ENCODE data around the gene SYDE2. TPM values are rescaled to one million over a fixed set of nuclear protein-coding genes. Genes with fewer than 3 reads are reported as not detected.

SYDE2 gene
- total RNA-seq, 6 experiments from 2014 or later, result 9.1 to 12.3 (median 10.3) TPM

DNA sequence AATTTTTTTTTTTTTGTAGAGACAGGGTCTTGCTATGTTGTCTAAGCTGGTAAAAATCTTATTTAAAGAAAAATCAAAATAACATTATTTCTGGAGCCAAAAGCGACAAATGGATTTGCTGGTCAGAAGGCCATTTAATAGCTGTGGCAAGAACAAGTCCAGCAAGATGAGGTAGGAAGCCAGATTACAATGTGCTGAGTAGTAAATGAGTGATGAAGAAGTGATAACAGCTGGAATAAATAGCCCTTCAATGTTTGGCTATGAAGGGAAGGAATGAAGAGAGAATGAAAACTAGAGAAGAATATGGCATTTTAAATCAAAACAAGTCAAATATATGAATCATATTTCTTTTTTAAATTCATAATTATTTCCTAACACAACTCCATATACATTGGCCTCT is 34.5 kb downstream of the SYDE2 start:
- Mint-ChIP-seq H3K27me3 (ENCODE audit: insufficient read depth) (no peaks in the 10 kb centered on the region), H3K27ac (no peak overlapping the region), H3K36me3 (ENCODE audit: low read depth) (peaks cover 5% of the 10 kb centered on the region), H3K9me3 (no peaks in the 10 kb centered on the region), H3K4me1 (ENCODE audit: low read depth) (peaks cover 8% of the 10 kb centered on the region; the same call in 1 of the 2 replicates), H3K4me3 (no peak overlapping the region)
- DNase-seq, result no peak
- TF ChIP-seq, protein P1, sequence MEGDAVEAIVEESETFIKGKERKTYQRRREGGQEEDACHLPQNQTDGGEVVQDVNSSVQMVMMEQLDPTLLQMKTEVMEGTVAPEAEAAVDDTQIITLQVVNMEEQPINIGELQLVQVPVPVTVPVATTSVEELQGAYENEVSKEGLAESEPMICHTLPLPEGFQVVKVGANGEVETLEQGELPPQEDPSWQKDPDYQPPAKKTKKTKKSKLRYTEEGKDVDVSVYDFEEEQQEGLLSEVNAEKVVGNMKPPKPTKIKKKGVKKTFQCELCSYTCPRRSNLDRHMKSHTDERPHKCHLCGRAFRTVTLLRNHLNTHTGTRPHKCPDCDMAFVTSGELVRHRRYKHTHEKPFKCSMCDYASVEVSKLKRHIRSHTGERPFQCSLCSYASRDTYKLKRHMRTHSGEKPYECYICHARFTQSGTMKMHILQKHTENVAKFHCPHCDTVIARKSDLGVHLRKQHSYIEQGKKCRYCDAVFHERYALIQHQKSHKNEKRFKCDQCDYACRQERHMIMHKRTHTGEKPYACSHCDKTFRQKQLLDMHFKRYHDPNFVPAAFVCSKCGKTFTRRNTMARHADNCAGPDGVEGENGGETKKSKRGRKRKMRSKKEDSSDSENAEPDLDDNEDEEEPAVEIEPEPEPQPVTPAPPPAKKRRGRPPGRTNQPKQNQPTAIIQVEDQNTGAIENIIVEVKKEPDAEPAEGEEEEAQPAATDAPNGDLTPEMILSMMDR (IDR thresholded peaks at IDR 0.05), result no peak

DNA sequence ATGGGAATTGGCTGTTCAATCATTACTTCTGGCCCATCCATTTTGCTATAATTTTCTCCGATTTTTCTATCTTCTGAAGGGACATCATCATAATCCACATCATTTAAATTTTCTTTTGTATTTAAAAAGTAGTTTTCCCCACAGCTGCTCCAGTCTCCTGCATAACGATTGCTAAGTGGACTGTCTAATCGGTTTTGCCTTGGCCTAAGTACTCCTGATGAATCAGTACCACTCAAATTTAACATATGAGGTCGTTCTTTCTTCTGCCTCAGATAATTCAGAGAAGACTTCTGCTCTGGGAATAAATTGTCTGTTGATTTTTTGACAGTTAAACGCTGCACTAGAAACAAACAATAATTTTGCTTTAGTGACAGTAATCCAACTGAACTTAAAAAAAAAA is 41.9 kb downstream of the SYDE2 start:
- no peak for DNase-seq
- Mint-ChIP-seq H3K4me1 (ENCODE audit: low read depth) (no peaks in the 10 kb centered on the region), H3K36me3 (ENCODE audit: low read depth) (peaks cover 9% of the 10 kb centered on the region; the same call in 1 of the 2 replicates), H3K9me3 (no peaks in the 10 kb centered on the region), H3K4me3 (no peak overlapping the region), H3K27ac (no peak overlapping the region), H3K27me3 (ENCODE audit: insufficient read depth) (no peaks in the 10 kb centered on the region)
- TF ChIP-seq, protein P1 (IDR thresholded peaks at IDR 0.05), result no peak

DNA sequence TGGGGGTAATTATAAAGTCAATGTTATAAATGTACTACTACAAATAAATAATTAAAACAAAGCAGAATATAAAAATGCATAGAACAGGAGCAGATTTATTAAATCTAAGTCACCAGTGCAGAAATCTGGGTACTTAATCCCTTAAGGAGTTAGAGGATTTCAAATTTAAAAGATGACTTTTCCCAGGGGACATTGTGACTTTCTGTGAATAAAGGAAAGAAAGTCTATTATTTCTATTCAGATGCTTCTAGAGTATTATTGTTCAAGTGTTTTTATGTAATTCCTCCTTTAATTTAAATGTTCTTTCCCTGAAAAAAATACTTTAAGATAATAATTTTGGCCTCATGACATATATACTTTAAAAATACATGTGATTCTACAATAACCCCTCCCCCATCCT is 43.4 kb downstream of the SYDE2 start:
- no peaks in the 10 kb centered on the region for H3K27me3 Mint-ChIP-seq (ENCODE audit: insufficient read depth)
- H3K4me3 Mint-ChIP-seq, result no peak overlapping the region
- H3K27ac Mint-ChIP-seq, result no peak overlapping the region
- DNase-seq, result no peak
- H3K4me1 Mint-ChIP-seq (ENCODE audit: low read depth), result peaks cover 12% of the 10 kb centered on the region; the same call in 1 of the 2 replicates
- 0 out of 2 replicates have a peak, but pooled peaks cover 9% of the 10 kb centered on the region for H3K36me3 Mint-ChIP-seq (ENCODE audit: low read depth)
- H3K9me3 Mint-ChIP-seq, result no peaks in the 10 kb centered on the region
- TF ChIP-seq, protein P1 (IDR thresholded peaks at IDR 0.05), result no peak

DNA sequence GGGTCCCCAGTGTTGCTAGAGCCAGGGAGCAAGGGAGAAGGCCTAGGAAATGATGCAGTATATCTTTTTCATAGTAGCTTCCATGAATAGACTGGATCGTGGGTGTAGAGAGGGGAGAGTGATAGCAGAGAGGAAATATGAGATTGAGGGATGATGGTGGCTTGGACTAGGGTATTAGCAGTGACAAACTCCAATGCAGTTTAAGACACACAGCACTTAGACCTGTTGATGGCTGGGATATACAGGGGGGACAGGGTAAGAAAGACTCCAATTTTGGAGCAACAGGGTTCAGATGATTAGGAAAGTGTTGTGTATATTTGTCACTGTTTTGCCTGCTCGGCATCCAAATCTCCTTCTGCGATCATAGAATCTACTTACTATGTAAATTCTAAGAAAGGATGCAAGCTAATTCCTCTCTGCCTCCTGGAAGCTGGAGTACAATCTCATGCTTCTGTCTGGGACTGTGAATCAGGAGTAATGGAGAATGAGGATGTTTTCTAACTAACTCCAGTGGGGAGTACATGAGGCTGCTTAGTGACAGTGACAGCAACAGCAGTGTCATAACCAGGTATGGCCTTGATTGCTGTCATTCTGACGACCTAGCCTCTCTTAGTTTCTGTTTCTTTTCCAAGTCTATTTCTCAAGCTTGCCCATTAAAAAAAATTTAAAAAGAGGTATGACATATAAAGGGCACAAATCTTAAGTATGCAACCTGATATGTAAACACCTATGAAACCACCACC is 47.5 kb downstream of the SYDE2 start:
- TF ChIP-seq, protein P1 (IDR thresholded peaks at IDR 0.05), result no peak
- Mint-ChIP-seq H3K4me3 (no peak overlapping the region), H3K27me3 (ENCODE audit: insufficient read depth) (no peaks in the 10 kb centered on the region), H3K9me3 (no peaks in the 10 kb centered on the region), H3K36me3 (ENCODE audit: low read depth) (0 out of 2 replicates have a peak, but pooled peaks cover 9% of the 10 kb centered on the region), H3K27ac (no peak overlapping the region), H3K4me1 (ENCODE audit: low read depth) (peaks cover 47% of the 10 kb centered on the region)
- no peak for DNase-seq

DNA sequence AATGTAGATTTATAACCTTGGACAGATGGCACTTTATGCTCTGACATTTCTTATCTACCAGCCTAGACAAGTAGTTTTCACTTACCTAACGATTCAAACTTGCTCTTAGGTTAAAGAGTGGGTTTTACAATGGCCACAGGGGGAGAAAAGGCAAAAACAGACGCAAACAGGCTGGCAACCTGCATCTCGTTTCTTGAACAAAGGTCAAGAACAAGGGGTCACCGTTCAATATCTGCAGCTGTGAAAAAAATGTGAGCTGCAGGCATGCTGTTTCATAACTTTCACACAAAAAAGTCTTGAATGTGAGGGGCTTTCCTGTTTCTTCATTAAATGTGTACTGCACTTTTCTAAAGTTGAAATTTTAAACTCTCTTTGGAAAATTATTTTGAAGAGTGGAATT is 49.4 kb downstream of the SYDE2 start:
- no peaks in the 10 kb centered on the region for H3K27me3 Mint-ChIP-seq (ENCODE audit: insufficient read depth)
- no peak overlapping the region for H3K4me3 Mint-ChIP-seq
- H3K9me3 Mint-ChIP-seq, result no peaks in the 10 kb centered on the region
- peaks cover 9% of the 10 kb centered on the region; the same call in 1 of the 2 replicates for H3K36me3 Mint-ChIP-seq (ENCODE audit: low read depth)
- TF ChIP-seq, protein P1 (IDR thresholded peaks at IDR 0.05), result no peak
- H3K27ac Mint-ChIP-seq, result no peak overlapping the region
- no peak for DNase-seq
- H3K4me1 Mint-ChIP-seq (ENCODE audit: low read depth), result peaks cover 66% of the 10 kb centered on the region
